Measurements from ENCODE around the gene ELK3. TPM values are rescaled to one million over a fixed set of nuclear protein-coding genes. Genes with fewer than 3 reads are reported as not detected.

The ELK3 gene
- total RNA-seq, 1 experiment from 2014 or later = 9.4 TPM

DNA sequence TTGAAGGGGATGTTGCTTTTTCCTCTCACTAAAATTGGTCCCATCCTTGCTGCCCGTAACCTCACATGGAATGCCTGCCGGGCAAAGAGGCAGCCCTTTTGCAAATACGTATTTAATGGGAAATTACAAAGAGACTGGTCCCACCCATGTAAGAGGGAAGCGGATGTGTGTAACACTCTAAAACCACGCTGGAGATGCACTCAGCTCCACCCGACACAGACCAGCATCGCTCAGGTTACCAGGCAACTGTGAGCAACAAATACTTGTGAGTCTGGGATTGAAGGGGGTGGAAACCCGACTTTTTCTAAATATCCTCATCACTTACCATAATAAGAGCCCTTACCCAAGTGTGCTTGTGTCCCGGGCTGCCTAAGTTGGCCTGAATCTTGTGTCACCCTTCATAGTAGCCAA, 47.7 kb downstream of the ELK3 start:
- no peak overlapping the region for H2BK20ac ChIP-seq (ENCODE audit: low read depth, low read length, poor library complexity, severe bottlenecking)
- no peak overlapping the region for H4K8ac ChIP-seq (replicated peaks; ENCODE audit: insufficient read length, low read depth, low read length)
- H3K4me2 ChIP-seq (ENCODE audit: insufficient read depth, insufficient read length, low read length) = no peak overlapping the region
- H3K23ac ChIP-seq (ENCODE audit: insufficient read length, low read depth, low read length) = no peak overlapping the region
- H3K4ac ChIP-seq (ENCODE audit: low read depth, low read length) = no peak overlapping the region
- no peak overlapping the region for H3K14ac ChIP-seq (ENCODE audit: insufficient read depth, low read length)
- no peak overlapping the region for H3T11ph ChIP-seq (ENCODE audit: low read length)
- H4K20me1 ChIP-seq (ENCODE audit: control insufficient read depth, insufficient read depth, insufficient read length) = no peaks in the 10 kb centered on the region
- no peak overlapping the region for H2BK12ac ChIP-seq (ENCODE audit: insufficient read length, low read depth, low read length)
- H3K27me3 Mint-ChIP-seq (ENCODE audit: low read depth) = no peaks in the 10 kb centered on the region
- no peaks in the 10 kb centered on the region for H3K23me2 ChIP-seq (ENCODE audit: insufficient read length, low read depth, low read length, poor library complexity, severe bottlenecking)
- H3K27ac ChIP-seq (ENCODE audit: insufficient read length, low read depth, low read length) = no peak overlapping the region
- no peaks in the 10 kb centered on the region for H3K4me1 ChIP-seq (ENCODE audit: insufficient read depth, low read length)
- H3K36me3 Mint-ChIP-seq (ENCODE audit: insufficient read depth in 1 of 3, low read depth in 3 of 3) = peaks cover 2 to 4% (median 3%) of the 10 kb centered on the region in 3 experiments; a peak in 3 of 7 replicates
- no peak overlapping the region for H4K91ac ChIP-seq (ENCODE audit: insufficient read length, low read depth, low read length)
- H3K27ac Mint-ChIP-seq = no peak overlapping the region
- no peak overlapping the region for H2AK5ac ChIP-seq (ENCODE audit: insufficient read length, low read length)
- no peaks in the 10 kb centered on the region for H3K27me3 ChIP-seq (ENCODE audit: insufficient read depth, low read length)
- no peak overlapping the region for H2BK5ac ChIP-seq (ENCODE audit: insufficient read length, low read length)
- peaks cover 0 to 6% of the 10 kb centered on the region in 2 experiments; a peak in 2 of 4 replicates for H3K4me1 Mint-ChIP-seq
- DNase-seq = no peak
- no peak overlapping the region for H2BK120ac ChIP-seq (ENCODE audit: low read depth, low read length, poor library complexity, severe bottlenecking)
- no peak overlapping the region for H3K9ac ChIP-seq (ENCODE audit: extremely low read depth, insufficient read length, low read length)
- no peak overlapping the region for H3K56ac ChIP-seq (ENCODE audit: insufficient read length, low read depth, low read length)
- no peak overlapping the region for H4K5ac ChIP-seq (ENCODE audit: insufficient read length, low read depth, low read length)
- TF ChIP-seq, protein P1, sequence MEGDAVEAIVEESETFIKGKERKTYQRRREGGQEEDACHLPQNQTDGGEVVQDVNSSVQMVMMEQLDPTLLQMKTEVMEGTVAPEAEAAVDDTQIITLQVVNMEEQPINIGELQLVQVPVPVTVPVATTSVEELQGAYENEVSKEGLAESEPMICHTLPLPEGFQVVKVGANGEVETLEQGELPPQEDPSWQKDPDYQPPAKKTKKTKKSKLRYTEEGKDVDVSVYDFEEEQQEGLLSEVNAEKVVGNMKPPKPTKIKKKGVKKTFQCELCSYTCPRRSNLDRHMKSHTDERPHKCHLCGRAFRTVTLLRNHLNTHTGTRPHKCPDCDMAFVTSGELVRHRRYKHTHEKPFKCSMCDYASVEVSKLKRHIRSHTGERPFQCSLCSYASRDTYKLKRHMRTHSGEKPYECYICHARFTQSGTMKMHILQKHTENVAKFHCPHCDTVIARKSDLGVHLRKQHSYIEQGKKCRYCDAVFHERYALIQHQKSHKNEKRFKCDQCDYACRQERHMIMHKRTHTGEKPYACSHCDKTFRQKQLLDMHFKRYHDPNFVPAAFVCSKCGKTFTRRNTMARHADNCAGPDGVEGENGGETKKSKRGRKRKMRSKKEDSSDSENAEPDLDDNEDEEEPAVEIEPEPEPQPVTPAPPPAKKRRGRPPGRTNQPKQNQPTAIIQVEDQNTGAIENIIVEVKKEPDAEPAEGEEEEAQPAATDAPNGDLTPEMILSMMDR (conservative IDR thresholded peaks at IDR 0.05) = no peak
- no peak overlapping the region for H2AFZ ChIP-seq (ENCODE audit: low read length)
- H3K79me2 ChIP-seq (ENCODE audit: insufficient read depth, low read length) = no peaks in the 10 kb centered on the region
- H3K18ac ChIP-seq (ENCODE audit: insufficient read length, low read depth, low read length) = no peak overlapping the region
- H3K9me3 ChIP-seq (ENCODE audit: control insufficient read depth, low read depth, low read length) = no peaks in the 10 kb centered on the region
- H2BK15ac ChIP-seq (ENCODE audit: low read depth, low read length) = no peak overlapping the region
- no peaks in the 10 kb centered on the region for H3K9me3 Mint-ChIP-seq
- no peaks in the 10 kb centered on the region for H3K79me1 ChIP-seq (ENCODE audit: insufficient read depth, low read depth, low read length, poor library complexity, severe bottlenecking)
- H3K4me3 Mint-ChIP-seq = no peak overlapping the region
- no CpG with 5 or more reads among the region's 9 CpGs for WGBS (ENCODE audit: extremely low coverage, insufficient read length, low lambda C conversion rate)

All from H9 (cell line).